CD1c-positive myeloid dendritic cell (primary cell): ENCODE measurements around the gene WIZ.
A peak's percentile ranks its signal among the peaks of the same experiment; 100 is the strongest.

Experiments used
- DNase-seq: peaks from one replicate; pipeline ENCODE4 v3.0.0-alpha.2; 2016; ENCODE audit errors: extremely low spot score

Gene WIZ

DNA sequence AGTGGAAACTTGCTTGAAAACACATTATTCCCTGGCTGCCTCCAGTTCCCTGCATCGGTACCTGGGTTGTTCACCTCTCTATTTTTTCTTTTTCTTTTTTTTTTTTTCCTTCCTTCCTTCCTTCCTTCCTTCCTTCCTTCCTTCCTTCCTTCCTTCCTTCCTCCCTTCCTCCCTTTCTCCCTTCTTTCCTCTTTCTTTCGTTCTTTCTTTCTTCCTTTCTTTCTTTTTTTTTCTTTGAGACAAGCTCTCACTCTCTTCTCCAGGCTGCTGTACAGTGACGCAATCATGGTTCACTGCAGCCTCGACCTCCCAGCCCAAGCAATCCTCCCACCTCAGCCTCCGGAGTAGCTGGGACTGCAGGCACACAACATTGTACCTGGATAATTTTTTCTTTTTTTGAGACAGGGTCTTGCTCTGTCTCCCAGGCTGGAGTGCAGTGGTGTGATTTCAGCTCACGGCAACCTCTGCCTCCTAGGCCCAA is 18.0 kb upstream of the WIZ start:
- no peak for DNase-seq

DNA sequence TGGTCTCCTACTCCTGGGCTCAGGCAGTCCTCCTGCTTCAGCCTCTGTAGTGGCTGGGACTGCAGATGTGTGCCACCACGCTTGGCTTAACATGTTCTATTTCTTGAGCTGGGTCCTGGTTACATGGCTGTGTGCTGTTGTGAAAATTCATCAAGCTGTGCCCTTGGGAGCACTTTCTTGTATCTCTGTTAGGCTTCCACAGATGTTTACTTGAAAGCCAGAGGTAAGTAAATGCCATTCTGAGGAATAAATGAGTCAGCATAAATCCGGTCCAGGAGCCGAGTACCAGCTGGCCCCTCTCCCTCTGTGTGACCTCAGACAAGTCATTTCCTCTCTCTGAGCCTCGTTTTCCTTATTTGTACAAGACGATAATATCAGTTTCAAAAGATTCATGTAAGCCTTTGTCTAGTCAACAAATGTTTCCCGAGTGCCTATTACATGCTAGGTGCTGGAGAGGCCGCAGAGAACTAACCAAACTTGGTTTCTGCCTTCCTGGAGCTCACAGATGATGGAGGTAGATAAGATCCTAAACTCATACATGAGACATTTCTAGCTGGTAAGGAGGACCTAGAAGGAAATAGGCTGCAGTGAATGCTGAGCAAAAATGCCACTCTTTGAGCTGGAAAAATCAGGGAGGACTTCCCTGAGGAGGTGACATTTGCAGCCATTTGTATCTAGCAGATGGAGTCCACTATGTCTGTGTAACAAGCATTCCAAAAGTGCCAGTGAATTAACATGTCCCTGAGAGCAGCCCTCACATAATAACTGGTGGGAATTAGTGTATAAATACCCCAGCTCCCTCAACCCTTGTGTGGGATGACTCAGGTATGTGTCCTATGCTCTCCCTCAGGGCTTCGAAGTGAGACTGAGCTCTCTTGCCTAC is 17.3 kb upstream of the WIZ start:
- DNase-seq, result peak; percentile 11

DNA sequence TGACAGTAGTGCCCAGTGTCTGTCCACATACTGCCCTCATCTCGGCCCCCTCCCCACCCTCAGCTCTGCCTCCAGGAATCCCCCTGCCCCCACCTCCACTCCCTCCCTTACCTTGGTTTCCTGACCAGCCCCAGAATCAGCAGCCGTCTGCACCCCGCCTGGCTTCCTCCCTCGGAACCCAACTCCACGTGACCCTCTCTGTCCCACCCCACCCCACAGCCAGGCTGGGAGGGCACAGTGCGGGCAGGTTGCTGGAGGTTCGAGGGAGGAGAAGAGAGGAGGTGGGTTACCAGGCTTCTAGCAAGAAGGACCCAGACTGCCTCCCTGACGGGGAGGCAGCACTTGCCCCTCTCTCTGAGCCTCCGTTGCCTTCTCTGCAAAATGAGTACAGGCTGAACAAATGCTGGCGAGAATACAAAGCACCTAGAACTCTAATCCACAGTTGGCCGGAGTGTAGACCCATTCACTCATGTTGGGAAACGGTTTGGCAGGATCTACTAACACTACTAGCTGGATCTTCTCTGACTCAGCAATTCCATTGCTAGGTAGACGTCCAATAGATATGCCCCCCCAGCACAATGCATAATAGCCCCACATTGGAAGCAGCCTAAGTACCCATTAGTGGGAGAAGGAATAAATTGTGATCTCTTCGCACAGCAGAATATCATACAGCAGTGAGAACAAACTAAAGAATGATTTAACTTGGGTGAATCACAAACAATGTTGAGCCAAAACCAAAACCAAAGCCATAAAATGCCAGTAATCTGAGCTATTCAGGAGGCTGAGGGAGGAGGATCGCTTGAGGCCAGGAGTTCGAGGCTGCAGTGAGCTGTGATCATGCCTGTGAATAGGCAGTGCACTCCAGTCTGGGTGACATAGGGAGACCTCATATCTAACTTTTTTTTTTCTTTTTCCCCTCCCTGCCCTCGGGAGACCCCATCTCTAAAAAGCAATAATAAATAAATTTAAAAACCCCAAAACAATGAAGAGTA is 14.9 kb upstream of the WIZ start, which contains the start of gene RASAL3:
RASAL3 (minus strand) TSS at position 151 of the 992 bp plus-strand sequence. CDS start 186 bp downstream, outside the sequence.
- no peak for DNase-seq

DNA sequence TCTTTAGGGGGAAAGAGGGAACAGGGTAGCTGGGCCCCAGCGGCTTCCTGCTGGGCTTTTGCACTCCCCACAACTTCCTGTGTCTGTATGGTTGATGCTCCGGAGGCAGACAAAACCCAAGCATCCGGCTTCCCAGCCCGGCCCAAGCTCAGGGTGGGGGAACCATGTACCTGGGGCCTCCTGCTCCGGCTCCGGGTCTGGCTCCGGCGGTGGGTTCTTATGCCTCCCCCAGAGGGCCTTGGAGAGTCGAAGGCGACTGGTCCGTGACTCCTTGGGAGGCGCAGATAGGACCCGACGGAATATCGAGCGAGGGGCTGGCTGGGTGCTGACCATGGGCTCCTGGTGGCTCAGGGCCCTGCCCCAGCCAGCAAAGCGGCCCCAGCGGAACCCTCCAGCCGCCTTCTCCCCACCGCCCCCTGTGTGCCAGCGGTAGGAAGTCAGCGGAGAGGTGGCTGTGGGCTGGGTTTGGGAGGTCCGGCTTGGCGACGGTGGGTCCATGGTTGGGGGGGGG is 14.2 kb upstream of the WIZ start:
- peak; percentile 44 for DNase-seq

DNA sequence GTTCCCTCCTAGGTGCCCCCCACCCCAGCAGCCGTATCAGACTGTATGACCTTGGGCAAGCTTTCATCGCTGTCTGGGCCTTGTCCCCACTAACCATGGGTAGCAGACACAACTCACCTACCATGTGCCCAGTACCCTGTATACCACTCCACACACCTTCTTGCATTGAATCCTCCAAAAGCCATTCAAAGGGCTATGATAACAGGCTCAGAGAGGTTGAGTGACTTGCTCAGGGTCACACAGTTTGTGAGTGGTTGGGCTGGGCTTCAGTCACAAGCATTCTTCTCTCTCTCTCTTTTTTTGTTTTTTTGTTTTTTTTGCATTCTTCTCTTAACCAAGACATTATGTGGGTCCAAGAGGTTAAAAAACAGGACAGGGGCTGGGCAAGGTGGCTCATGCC is 11.9 kb upstream of the WIZ start:
- no peak for DNase-seq

DNA sequence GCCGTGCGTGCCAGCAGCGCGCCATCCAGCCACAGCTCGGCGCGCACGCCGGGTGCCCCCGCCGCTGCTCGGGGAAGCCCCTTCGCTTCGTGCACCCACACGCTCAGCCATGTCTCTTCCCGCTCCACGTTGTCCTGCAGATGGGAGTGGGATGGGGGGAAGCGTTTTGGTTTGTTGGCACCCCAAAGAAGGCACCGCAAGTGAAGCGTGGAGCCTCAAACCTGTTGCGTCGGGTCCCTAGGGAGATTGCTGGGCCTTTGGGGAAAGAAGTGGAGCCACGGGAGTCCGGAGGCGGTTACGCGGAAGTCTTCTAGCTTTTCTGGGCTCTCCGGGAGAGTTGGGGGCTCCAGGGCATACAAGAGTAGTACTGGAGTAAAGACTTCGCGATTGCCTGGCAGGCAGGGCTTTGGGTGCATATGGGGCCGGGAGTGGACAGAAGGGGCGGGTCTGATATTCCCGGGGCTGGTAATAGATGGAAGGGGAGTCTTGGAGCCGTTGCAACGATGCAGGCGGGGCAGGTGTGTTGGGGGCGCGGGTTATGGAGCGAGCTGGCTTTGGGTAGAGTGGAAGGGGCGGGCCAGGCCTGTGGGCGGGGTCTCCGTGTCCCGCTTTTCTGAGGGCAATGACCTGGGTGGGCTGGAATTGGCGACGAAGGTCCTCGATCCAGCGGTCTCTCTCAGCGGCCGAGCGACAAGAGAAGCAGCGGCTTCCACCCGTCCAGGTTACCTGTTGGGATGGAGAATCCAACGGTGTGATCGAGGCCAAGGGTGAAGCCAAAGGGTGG is 8.1 kb upstream of the WIZ start:
- DNase-seq, result no peak

DNA sequence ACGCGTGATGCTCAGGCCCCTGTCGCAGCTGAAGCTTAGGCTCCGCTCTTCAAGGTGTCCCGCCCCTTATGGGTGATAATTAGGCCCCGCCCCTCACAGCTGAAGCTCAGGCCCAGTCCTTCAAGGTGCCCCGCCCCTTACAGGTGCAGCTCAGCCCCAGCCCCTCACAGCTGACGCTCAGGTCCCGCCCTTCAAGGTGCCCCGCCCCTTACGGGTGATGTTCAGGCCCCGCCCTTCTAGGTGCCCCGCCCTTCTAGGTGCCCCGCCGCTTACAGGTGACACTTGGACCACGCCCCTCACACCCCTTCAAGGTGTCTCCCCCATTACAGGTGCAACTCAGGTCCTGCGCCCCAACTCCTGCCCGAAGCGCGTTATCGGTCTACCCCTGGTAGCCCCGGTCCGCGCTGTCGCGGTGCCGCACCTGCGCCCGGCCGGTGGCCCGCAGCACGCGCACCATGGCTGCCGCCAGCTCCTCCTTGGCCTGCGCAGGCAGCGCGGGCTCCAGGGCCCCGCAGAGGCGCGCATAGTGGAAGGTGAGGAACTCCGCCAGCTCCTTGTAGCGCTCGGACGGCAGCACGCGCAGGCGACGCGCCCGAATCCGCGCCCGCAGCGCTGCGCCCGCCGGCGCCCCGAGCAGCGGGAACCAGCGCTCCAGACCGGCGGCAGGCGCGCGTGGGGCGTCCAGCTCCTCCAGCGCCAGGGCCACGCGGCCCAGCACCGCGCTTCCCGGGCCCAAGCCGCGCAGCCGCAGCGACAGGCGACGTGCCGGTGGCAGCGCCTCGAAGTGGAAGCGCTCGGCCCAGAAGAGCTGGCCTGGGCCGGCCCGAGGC is 7.3 kb upstream of the WIZ start:
- DNase-seq, result no peak

DNA sequence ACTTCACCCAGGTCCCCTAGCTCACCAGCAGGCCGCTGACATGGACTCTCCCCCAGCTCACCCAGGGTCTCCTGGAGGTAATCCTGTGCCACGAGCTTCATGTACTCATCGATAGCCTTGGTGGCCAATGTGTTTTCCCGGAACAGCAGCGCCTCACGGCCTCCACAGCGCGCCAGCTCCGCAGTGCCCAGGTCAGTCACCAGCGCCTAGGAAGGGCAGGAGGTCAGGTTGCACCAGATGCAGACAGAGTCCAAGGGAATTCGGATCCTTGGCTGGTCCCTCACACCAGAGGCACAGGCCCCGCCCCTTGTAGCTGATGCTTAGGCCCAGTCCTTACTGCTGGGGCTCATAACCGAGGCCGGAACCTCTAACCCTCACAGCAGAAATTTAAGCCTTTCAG is 6.7 kb upstream of the WIZ start:
- no peak for DNase-seq

DNA sequence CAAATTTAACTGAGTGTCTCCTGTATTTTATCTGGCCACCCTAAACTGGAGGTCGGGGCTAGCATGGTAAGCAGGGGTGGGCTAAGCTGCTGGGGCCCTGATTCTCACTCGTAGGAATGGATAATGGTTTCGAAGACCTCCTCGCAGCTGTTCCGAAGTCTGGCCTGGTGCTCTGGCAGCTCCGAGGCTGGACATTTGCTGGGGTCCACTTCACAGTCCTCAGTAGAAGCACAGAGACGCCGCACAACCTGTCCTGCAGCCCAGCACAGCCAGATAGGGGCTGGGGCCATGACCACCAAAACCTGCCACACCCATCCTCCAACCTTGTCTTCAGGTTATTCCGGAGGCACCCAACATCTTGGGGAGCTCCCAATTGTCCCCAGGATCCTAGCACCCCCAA is 6.2 kb upstream of the WIZ start:
- no peak for DNase-seq

DNA sequence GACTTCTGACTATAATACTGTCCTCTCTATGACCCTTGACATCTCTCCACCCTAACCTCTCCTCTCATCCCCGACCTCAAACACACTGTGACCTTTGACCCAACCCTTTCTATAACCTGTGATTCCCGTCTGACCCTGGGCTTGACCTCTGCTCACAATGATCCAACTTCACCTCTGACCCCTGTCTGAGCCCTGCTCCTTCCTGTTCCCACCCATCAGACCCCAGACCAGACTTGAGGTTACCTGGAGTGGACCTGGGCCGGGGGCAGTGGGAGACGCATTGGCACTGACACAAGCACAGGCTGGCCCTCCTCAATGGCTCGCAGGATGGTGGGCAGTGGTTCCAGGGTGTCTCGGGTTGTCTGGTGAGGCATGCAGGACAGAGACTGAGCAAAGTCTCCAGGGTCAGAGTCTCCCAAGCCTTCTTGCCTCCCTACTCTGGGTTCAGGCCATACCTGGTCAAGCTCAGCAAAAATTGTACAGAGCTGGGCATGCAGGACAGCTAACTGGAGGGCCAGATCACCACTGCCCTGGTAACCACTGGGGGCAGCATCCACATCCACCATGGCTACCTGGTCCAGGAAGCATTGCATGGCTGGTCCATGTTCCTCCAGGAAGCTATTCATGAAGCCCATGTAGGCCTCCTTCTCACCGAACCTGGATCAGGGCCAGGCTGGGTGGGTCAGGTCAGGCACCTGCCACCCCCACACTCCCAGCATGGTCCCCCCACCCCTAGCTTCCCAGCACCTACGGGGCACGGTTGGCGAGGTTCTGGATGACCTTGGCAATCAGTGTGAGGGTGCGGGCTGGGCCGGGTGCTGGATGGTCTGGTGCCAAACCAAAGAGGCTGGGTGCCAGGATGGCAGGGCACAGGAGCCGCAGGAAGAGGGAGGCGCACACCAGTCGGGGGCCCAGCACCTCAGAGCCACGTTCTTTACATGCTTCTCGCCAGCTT is 4.4 kb upstream of the WIZ start:
- no peak for DNase-seq

DNA sequence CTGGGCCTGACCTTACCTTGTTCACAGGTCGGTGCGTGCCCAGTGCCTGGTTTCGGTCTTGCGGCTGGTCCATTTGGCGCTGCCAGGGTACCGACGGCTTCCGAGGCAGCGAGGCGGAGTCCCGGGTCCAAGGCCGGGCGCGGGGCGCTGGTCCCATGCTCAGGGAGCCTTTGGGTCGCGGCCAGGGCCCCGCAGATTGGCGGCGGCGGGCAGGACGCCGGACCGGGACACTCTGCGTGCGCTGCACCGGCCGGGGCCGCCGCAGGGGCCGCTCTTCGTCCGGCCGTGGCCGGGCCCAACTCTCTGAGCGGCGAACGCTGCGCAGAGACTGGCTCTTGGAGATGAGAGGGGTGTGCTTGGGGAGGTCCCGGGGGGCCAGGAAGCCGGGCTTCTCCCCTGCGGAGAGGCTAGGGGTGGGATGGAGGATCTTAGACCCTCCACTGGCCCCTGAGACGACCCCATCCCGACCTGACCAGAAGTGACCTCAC is 3.4 kb upstream of the WIZ start:
- no peak for DNase-seq

DNA sequence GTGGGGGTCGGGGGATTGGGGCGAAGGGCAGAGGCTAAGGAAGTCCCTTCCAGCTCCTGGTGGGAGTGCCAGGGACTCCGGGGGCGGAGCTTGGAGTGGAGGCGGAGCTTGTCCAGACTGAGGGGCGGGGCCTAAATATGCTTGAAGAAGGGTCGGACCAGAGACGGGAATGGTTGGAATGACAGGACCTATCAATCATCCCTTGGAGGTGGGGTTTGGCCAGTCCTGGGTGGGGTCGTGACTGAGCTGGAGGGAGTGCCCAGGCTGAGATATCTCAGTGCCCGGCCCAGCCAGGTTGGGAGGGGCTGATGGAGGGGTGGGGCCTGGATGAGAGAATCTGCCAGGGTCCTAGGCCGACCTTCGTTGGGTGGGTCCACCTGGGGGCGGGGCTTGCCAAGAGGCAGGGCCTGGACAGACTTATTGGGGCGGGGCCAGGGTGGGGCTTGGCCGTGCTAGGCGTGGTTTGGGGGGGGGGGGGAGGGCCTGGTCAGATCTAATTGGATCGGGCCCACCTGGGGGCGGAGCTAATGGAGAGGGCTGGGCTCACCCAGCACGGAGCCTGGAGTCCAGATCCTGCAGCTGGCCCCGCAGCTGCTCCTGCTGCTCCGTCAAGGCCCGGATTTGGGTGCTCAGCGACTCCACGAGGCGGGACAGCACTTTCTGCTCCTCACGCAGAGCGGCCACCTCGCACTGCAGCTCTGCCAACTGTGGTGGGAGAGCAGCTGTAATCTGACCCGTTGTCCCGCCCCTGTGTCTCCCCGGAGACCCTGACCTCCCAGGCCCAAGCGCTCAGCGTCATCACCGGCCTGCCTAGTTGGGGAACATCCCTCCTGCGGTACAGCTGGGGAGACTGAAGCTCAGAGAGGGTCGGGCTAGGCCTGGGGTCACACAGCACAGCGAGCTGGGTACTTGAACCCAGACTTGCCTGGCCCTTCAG is 2.6 kb upstream of the WIZ start:
- peak; percentile 36 for DNase-seq

DNA sequence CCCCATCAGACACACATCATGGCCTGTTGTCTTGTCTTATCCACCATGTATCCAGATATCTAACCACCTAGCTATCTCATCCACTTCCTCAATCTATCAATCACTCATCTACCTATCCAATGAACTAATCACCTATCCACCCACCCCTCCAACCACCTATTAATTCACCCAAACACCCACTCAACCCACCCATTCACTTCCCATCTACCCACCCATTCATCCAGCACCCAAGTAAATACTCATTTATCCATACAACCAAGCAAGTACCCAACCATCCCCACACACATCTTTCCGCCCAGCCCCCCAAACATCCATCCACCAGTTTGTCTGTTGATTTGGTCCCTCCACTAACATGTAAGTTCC is 753 bp upstream of the WIZ start:
- no peak for DNase-seq

DNA sequence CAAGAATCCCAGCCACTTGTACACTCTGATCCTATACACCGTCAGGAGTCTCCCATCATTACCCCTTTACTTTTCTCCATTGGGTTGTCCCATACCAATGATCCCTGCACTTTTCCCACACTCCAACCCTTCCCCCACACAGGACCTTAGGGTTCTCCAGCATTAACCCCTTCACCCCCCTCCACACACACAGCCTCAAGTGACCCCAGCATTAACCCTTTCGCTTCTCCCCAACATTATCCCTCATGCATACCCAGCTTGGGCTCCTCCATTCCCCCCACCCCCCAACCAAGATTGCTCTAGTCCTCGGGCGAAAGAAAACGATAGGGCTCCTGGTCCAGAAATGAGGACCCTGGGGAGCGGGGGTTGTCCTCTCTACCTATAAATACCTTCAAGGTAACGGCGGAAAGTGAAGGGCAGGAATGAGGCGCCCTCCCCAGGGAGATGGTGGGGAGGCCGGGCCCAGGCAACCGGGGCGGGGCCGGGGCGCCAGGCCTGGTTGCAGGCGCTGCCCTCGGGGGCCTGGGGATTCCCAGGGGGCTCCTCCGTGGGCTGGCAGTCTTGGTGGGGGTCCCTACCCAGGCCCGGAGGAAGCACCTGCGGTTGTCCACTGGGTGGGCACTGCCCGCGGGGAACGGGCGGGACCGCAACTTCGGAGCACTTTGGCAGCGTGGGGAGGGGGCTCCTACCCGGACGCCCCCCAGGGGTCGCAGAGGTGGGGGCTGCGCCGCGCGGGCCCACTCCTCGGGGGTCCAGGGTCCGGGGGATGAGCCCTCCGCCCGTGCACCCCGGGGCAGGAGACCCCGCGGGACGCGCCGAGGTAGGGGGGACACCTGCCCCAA is 757 bp downstream of the WIZ start:
- no peak for DNase-seq

DNA sequence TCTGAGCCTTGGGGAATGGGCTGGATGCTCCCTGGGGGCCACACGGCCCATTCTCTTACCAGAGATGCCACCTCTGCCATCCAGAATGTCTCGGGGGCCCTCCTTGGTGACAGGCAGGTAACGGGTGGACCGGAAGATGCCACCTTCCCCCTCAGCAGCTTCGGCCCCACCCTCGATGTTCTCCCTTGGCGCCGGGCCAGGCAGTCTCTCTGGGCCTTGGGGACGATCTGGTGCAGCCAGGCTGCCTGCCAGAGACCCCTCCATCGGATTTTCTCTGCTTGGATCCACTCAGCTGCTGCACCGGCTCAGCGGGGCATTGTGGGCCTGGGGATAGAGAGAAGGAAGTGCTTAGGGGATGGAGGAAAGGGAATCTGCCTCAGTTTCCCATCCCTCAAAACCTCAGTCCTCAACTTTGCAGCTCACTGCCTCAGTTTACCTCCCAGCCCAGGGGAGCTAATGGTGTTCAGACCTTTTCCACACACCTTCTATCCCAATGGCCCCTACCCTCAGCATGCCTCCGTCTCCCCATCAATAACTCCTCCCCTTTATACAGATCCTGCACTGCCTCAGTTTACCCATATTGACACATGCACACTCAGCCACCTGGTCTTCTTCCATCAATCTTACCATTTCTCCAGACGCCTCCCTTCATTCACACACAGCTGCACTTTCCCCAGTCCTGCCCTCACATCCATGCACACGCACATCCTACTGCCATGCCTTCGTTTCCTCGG is 1.5 kb downstream of the WIZ start:
- no peak for DNase-seq

DNA sequence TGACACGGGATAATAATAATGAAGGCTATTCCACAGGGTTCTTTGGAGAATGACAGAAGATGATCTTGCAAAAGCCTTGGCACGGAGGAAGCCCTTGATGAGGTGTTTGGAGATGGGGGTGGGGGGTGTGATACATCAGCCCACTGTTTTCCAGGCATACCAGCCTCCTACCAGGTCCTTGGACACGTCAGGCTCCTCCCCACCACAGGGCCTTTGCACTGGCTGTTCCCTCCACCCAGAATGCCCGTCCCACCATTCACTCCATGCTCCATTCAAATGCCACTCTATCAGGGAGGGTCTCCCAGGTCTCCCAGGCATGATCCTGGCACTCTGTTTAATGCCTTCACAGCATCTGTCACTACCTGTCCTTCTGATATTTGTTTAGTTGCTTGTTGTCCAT is 2.7 kb downstream of the WIZ start:
- no peak for DNase-seq
